ENCODE results near the gene BABAM2. TPM values are rescaled to one million over a fixed set of nuclear protein-coding genes. Genes with fewer than 3 reads are reported as not detected.
"Not testable (repeated sequence)": the region's sequence is repeated elsewhere in the genome, so short reads cannot be mapped to it uniquely, and the experiment has no call there.

The BABAM2 gene
- total RNA-seq, 1 donor, result 38.4 TPM

- H3K4me3 ChIP-seq (ENCODE audit: low read length); H3K27me3 ChIP-seq (ENCODE audit: insufficient read depth, low read length); H3K4me1 ChIP-seq (ENCODE audit: insufficient read depth, low read length); H3K9me3 ChIP-seq (ENCODE audit: low read depth, low read length): not testable (repeated sequence)
These were observed 135.7 kb downstream of the BABAM2 start for GRCh38 chr2:28026230-28026629.

GRCh38 chr2:28028025-28028424, 137.5 kb downstream of the BABAM2 start:
- no peaks in the 10 kb centered on the region for H3K9me3 ChIP-seq (ENCODE audit: low read depth, low read length)
- H3K4me1 ChIP-seq (ENCODE audit: insufficient read depth, low read length), result no peaks in the 10 kb centered on the region
- no peaks in the 10 kb centered on the region for H3K27me3 ChIP-seq (ENCODE audit: insufficient read depth, low read length)
- no peak overlapping the region for H3K4me3 ChIP-seq (ENCODE audit: low read length)

GRCh38 chr2:28030600-28030999, 140.1 kb downstream of the BABAM2 start:
- no peaks in the 10 kb centered on the region for H3K4me1 ChIP-seq (ENCODE audit: insufficient read depth, low read length)
- H3K27me3 ChIP-seq (ENCODE audit: insufficient read depth, low read length), result no peaks in the 10 kb centered on the region
- no peak overlapping the region for H3K4me3 ChIP-seq (ENCODE audit: low read length)
- H3K9me3 ChIP-seq (ENCODE audit: low read depth, low read length), result no peaks in the 10 kb centered on the region

GRCh38 chr2:28032816-28033215, 142.3 kb downstream of the BABAM2 start:
- Histone ChIP-seq H3K27me3 (ENCODE audit: insufficient read depth, low read length) (no peaks in the 10 kb centered on the region), H3K4me3 (ENCODE audit: low read length) (no peak overlapping the region)

GRCh38 chr2:28034696-28035095, 144.2 kb downstream of the BABAM2 start:
- no peaks in the 10 kb centered on the region for H3K27me3 ChIP-seq (ENCODE audit: insufficient read depth, low read length)
- no peak overlapping the region for H3K4me3 ChIP-seq (ENCODE audit: low read length)
- H3K4me1 ChIP-seq (ENCODE audit: insufficient read depth, low read length), result no peaks in the 10 kb centered on the region
- H3K9me3 ChIP-seq (ENCODE audit: low read depth, low read length), result no peaks in the 10 kb centered on the region

More at GRCh38 chr2:28032816-28033215, 142.3 kb downstream of the BABAM2 start:
- Histone ChIP-seq H3K4me1 (ENCODE audit: insufficient read depth, low read length) (no peaks in the 10 kb centered on the region), H3K9me3 (ENCODE audit: low read depth, low read length) (no peaks in the 10 kb centered on the region)

- Histone ChIP-seq H3K4me3 (ENCODE audit: low read length) (no peak overlapping the region), H3K9me3 (ENCODE audit: low read depth, low read length) (no peaks in the 10 kb centered on the region), H3K4me1 (ENCODE audit: insufficient read depth, low read length) (no peaks in the 10 kb centered on the region), H3K27me3 (ENCODE audit: insufficient read depth, low read length) (no peaks in the 10 kb centered on the region)
These were observed 144.7 kb downstream of the BABAM2 start for GRCh38 chr2:28035163-28035690.

GRCh38 chr2:28035816-28036215, 145.3 kb downstream of the BABAM2 start:
- H3K27me3 ChIP-seq (ENCODE audit: insufficient read depth, low read length), result no peaks in the 10 kb centered on the region
- H3K4me1 ChIP-seq (ENCODE audit: insufficient read depth, low read length), result no peaks in the 10 kb centered on the region
- no peak overlapping the region for H3K4me3 ChIP-seq (ENCODE audit: low read length)
- no peaks in the 10 kb centered on the region for H3K9me3 ChIP-seq (ENCODE audit: low read depth, low read length)

GRCh38 chr2:28036307-28036706, 145.8 kb downstream of the BABAM2 start:
- no peaks in the 10 kb centered on the region for H3K27me3 ChIP-seq (ENCODE audit: insufficient read depth, low read length)

GRCh38 chr2:28038722-28039121, 148.2 kb downstream of the BABAM2 start:
- Histone ChIP-seq H3K4me1 (ENCODE audit: insufficient read depth, low read length) (no peaks in the 10 kb centered on the region), H3K9me3 (ENCODE audit: low read depth, low read length) (no peaks in the 10 kb centered on the region), H3K4me3 (ENCODE audit: low read length) (no peak overlapping the region), H3K27me3 (ENCODE audit: insufficient read depth, low read length) (no peaks in the 10 kb centered on the region)

More at GRCh38 chr2:28036307-28036706, 145.8 kb downstream of the BABAM2 start:
- Histone ChIP-seq H3K9me3 (ENCODE audit: low read depth, low read length) (no peaks in the 10 kb centered on the region), H3K4me1 (ENCODE audit: insufficient read depth, low read length) (no peaks in the 10 kb centered on the region), H3K4me3 (ENCODE audit: low read length) (no peak overlapping the region)

- Histone ChIP-seq H3K4me1 (ENCODE audit: insufficient read depth, low read length) (peaks cover 13% of the 10 kb centered on the region), H3K9me3 (ENCODE audit: low read depth, low read length) (no peaks in the 10 kb centered on the region), H3K4me3 (ENCODE audit: low read length) (no peak overlapping the region), H3K27me3 (ENCODE audit: insufficient read depth, low read length) (no peaks in the 10 kb centered on the region)
These were observed 155.3 kb downstream of the BABAM2 start for GRCh38 chr2:28045676-28046351.

GRCh38 chr2:28046921-28047320, 156.4 kb downstream of the BABAM2 start:
- Histone ChIP-seq H3K9me3 (ENCODE audit: low read depth, low read length) (no peaks in the 10 kb centered on the region), H3K27me3 (ENCODE audit: insufficient read depth, low read length) (no peaks in the 10 kb centered on the region), H3K4me3 (ENCODE audit: low read length) (no peak overlapping the region), H3K4me1 (ENCODE audit: insufficient read depth, low read length) (peaks cover 13% of the 10 kb centered on the region)

GRCh38 chr2:28047681-28048080, 157.2 kb downstream of the BABAM2 start:
- Histone ChIP-seq H3K9me3 (ENCODE audit: low read depth, low read length) (no peaks in the 10 kb centered on the region), H3K27me3 (ENCODE audit: insufficient read depth, low read length) (no peaks in the 10 kb centered on the region), H3K4me3 (ENCODE audit: low read length) (no peak overlapping the region), H3K4me1 (ENCODE audit: insufficient read depth, low read length) (peaks cover 13% of the 10 kb centered on the region)

GRCh38 chr2:28048341-28048740, 157.8 kb downstream of the BABAM2 start:
- Histone ChIP-seq H3K4me3 (ENCODE audit: low read length) (no peak overlapping the region), H3K27me3 (ENCODE audit: insufficient read depth, low read length) (no peaks in the 10 kb centered on the region), H3K4me1 (ENCODE audit: insufficient read depth, low read length) (peaks cover 13% of the 10 kb centered on the region), H3K9me3 (ENCODE audit: low read depth, low read length) (no peaks in the 10 kb centered on the region)

GRCh38 chr2:28049416-28049815, 158.9 kb downstream of the BABAM2 start:
- Histone ChIP-seq H3K4me1 (ENCODE audit: insufficient read depth, low read length) (peaks cover 13% of the 10 kb centered on the region), H3K4me3 (ENCODE audit: low read length) (no peak overlapping the region), H3K27me3 (ENCODE audit: insufficient read depth, low read length) (no peaks in the 10 kb centered on the region), H3K9me3 (ENCODE audit: low read depth, low read length) (no peaks in the 10 kb centered on the region)

GRCh38 chr2:28049899-28050298, 159.4 kb downstream of the BABAM2 start:
- H3K4me3 ChIP-seq (ENCODE audit: low read length), result no peak overlapping the region
- no peaks in the 10 kb centered on the region for H3K27me3 ChIP-seq (ENCODE audit: insufficient read depth, low read length)
- H3K4me1 ChIP-seq (ENCODE audit: insufficient read depth, low read length), result peaks cover 13% of the 10 kb centered on the region
- H3K9me3 ChIP-seq (ENCODE audit: low read depth, low read length), result no peaks in the 10 kb centered on the region

GRCh38 chr2:28052691-28053090, 162.2 kb downstream of the BABAM2 start:
- Histone ChIP-seq H3K9me3 (ENCODE audit: low read depth, low read length) (no peaks in the 10 kb centered on the region), H3K4me1 (ENCODE audit: insufficient read depth, low read length) (peaks cover 9% of the 10 kb centered on the region), H3K4me3 (ENCODE audit: low read length) (no peak overlapping the region), H3K27me3 (ENCODE audit: insufficient read depth, low read length) (no peaks in the 10 kb centered on the region)

Data from mononuclear cell (primary cell).